Esophagus squamous epithelium (tissue), 4 donors: ENCODE results near the gene SF1.

Experiments used
- CTCF ChIP-seq, 6 experiments: fragments of 450-650 bp in 4 of 6; fragments of 200-600 bp in 2 of 6; sonication (generic) in 2 of 6; IDR thresholded peaks; one replicate each; pipeline ENCODE4 v1.5.1; 2016 to 2019; ENCODE audit warnings: antibody characterized with exemption in 6 of 6, mild to moderate bottlenecking in 4 of 6, moderate library complexity in 4 of 6
- POLR2A ChIP-seq, 4 donors: fragments of 450-650 bp; IDR thresholded peaks; one replicate each; pipeline ENCODE4 v1.6.1; 2017; ENCODE audit warnings: antibody characterized with exemption in 4 of 4, mild to moderate bottlenecking in 4 of 4, moderate library complexity in 3 of 4

GRCh38 chr11:64765851-64766665 lies 12.3 kb downstream of the SF1 start:
- TF ChIP-seq POLR2A (IDR thresholded peaks at IDR 0.05), result no peak
- no peak for TF ChIP-seq CTCF (IDR thresholded peaks at IDR 0.05)
